Mononuclear cell (primary cell): ENCODE measurements around the gene AP5S1. TPM values are rescaled to one million over a fixed set of nuclear protein-coding genes. Genes with fewer than 3 reads are reported as not detected.

Experiments
- H3K27me3 ChIP-seq: 2 replicates; pipeline ENCODE4 v1.6.0; 2011; ENCODE audit warnings: low read length, control low read depth; ENCODE audit not compliant: insufficient read depth
- H3K4me1 ChIP-seq: 2 replicates; pipeline ENCODE4 v1.5.1; 2011; ENCODE audit warnings: mild to moderate bottlenecking, low read length, control low read depth; ENCODE audit not compliant: insufficient read depth
- H3K4me3 ChIP-seq: 2 replicates; pipeline ENCODE4 v1.5.1; 2011; ENCODE audit warnings: mild to moderate bottlenecking, low read length, moderate library complexity
- H3K9me3 ChIP-seq: 2 replicates; pipeline ENCODE4 v1.5.1; 2011; ENCODE audit warnings: low read depth, mild to moderate bottlenecking, control low read depth, low read length
- total RNA-seq: library from RNA; depleted of rRNA; stranded (reverse); fragments of >200 nt; gene quantifications from one replicate; pipeline ENCODE4 v1.2.3, GENCODE V29; 2012

Gene AP5S1
- total RNA-seq, 1 donor = 3.9 TPM

DNA sequence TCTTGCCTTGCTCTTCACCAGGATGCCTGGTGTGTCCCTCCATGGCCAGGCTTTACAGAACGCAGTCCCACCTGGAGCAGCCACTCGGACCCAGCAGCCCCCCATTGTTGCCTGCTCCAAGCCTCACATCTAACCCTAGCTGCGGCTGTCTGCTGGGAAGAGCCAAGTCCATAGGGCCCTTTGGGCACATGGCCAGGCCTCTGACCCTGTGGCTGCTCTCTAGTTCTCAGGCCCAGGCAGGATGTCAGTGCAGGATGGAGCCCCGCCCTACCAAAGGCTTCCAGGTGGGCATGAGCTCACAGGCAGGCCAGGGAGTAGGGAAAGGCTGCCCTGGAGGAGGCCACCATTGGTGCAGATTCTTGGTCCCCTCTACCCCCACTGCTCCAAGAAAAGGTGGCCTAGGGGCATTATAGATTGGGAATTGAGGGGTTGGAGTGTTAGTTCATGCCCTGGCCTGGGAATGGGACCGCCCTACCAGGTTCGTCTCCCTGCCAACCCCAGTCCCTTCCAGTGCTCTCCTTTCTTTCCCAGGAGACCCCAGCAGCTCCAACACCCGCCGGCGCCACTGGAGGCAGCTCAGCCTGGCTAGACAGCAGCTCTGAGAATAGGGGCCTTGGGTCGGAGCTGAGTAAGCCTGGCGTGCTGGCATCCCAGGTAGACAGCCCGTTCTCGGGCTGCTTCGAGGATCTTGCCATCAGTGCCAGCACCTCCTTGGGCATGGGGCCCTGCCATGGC is 45.0 kb downstream of the AP5S1 start:
- Histone ChIP-seq H3K4me3 (no peak overlapping the region), H3K4me1 (no peaks in the 10 kb centered on the region), H3K27me3 (no peaks in the 10 kb centered on the region), H3K9me3 (no peaks in the 10 kb centered on the region)

- Histone ChIP-seq H3K27me3 (no peaks in the 10 kb centered on the region), H3K4me3 (no peak overlapping the region), H3K9me3 (no peaks in the 10 kb centered on the region), H3K4me1 (no peaks in the 10 kb centered on the region)
Observed at GRCh38 chr20:3865887-3866407, 45.6 kb downstream of the AP5S1 start.

- H3K4me3 ChIP-seq = no peak overlapping the region
- H3K27me3 ChIP-seq = no peaks in the 10 kb centered on the region
- H3K4me1 ChIP-seq = no peaks in the 10 kb centered on the region
- H3K9me3 ChIP-seq = no peaks in the 10 kb centered on the region
Observed at GRCh38 chr20:3866464-3866863, 46.1 kb downstream of the AP5S1 start.

DNA sequence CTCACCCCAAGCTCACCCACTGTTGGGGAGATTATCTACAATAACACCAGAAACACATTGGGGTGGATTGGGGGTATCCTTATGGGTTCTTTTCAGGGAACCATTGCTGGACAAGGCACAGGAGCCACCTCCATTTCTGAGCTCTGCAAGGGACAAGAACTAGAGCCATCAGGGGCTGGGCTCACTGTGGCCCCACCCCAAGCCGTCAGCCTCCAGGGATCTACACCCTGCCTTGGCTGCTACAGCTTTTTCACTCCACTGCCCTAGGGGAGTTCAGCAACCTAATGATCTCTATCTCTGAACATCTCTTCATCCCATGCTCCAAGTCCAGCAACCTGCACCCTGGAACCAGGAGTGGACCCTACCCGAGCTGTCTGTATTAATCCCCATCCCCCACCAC is 47.5 kb downstream of the AP5S1 start:
- Histone ChIP-seq H3K4me1 (no peaks in the 10 kb centered on the region), H3K4me3 (no peak overlapping the region), H3K9me3 (no peaks in the 10 kb centered on the region), H3K27me3 (no peaks in the 10 kb centered on the region)

- Histone ChIP-seq H3K9me3 (no peaks in the 10 kb centered on the region), H3K4me3 (no peak overlapping the region), H3K4me1 (peaks cover 2% of the 10 kb centered on the region), H3K27me3 (no peaks in the 10 kb centered on the region)
Observed at GRCh38 chr20:3869839-3870634, 49.7 kb downstream of the AP5S1 start.

DNA sequence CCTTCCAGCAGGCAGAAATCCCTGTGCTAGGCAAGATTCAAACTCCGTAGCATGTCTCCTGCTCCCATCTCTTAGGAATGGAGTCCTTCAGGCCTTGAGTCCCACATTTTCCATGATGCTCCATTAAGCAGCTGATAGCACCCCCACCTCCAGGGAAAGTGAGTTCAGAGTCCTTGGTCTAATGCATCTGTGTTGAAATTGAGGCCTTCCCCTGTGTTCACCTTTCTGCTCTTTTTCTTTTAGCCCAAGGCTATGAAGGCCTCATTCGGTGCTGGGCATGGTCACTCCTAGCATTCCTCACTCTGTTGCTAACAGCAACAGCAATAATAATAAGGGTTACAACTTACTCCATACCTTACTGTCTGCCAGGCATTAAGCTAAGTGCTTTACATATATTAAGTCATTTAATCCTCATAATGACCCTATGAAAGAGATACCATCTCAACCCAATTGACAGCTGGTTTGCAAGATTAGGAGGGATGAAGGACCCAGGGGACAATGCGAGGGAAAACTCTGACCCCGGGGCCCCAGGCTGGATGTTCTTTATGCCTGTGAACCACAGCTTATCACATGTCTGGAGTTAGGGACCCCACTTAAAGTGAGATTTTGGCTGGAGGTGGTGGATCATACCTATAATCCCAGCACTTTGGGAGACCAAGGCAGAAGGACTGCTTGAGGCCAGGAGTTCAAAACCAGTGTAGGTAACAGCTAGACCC is 51.4 kb downstream of the AP5S1 start:
- Histone ChIP-seq H3K27me3 (no peaks in the 10 kb centered on the region), H3K4me3 (no peak overlapping the region), H3K9me3 (no peaks in the 10 kb centered on the region), H3K4me1 (peaks cover 9% of the 10 kb centered on the region)

DNA sequence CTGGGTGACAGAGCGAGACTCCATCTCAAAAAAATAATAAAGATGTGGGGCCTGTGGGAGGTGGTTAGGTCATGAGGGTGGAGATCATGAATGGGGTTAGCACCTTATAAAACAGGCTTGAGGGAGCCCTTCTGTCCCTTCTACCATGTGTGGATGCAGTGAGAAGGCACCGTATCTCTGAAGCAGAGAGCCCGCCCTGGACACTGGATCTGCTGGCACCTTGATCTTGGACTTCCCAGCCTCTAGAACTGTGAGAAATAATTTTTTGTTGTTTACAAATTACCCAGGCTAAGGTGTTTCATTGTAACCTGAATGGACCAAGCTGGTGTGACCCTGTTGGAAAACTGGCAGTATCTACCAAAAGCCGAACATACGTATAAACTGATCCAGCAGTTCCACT is 53.2 kb downstream of the AP5S1 start:
- no peaks in the 10 kb centered on the region for H3K9me3 ChIP-seq
- peaks cover 9% of the 10 kb centered on the region for H3K4me1 ChIP-seq
- H3K4me3 ChIP-seq = no peak overlapping the region

DNA sequence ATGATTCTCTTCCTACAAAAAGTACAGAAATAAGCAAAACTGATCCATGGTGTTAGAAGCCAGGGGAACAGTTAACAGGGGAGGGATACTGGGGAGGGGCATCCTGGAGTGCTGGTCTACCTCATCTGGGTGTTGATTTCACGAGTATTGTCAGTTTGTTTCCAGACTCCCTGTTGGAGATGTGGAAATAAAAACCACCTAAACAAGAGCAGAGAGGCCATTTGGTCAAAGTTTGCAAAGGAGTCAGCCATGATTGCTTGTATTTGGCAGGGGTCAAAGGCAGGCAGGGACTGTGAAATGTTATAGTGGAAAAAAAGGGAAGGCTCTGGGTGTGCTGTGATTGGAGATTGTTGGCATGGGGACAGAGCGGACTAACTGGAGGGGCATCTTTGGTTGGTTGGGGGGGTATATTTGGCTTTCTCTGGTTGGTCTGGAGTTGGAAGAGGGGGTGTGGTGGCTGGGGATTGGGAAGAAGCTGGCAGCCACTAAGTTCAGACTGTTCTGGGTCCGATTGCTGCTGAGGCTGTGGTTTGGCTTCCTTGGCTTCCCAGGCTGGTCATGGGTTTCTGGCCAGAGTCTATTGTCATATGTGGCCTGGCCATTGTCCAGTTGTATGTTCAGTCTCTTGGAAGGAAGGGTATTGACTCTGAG is 54.0 kb downstream of the AP5S1 start:
- H3K27me3 ChIP-seq = no peaks in the 10 kb centered on the region

More for the DNA sequence above, 53.2 kb downstream of the AP5S1 start:
- H3K27me3 ChIP-seq = no peaks in the 10 kb centered on the region

GRCh38 chr20:3875378-3875974 is 55.1 kb downstream of the AP5S1 start:
- Histone ChIP-seq H3K4me3 (no peak overlapping the region), H3K4me1 (peaks cover 9% of the 10 kb centered on the region), H3K27me3 (no peaks in the 10 kb centered on the region), H3K9me3 (no peaks in the 10 kb centered on the region)

More for the DNA sequence above, 54.0 kb downstream of the AP5S1 start:
- no peaks in the 10 kb centered on the region for H3K9me3 ChIP-seq
- peaks cover 9% of the 10 kb centered on the region for H3K4me1 ChIP-seq
- no peak overlapping the region for H3K4me3 ChIP-seq

GRCh38 chr20:3876000-3876399 is 55.7 kb downstream of the AP5S1 start:
- H3K27me3 ChIP-seq = no peaks in the 10 kb centered on the region
- H3K4me3 ChIP-seq = no peak overlapping the region
- H3K9me3 ChIP-seq = no peaks in the 10 kb centered on the region
- H3K4me1 ChIP-seq = peaks cover 9% of the 10 kb centered on the region

GRCh38 chr20:3876676-3877075 is 56.3 kb downstream of the AP5S1 start:
- no peaks in the 10 kb centered on the region for H3K27me3 ChIP-seq
- no peaks in the 10 kb centered on the region for H3K9me3 ChIP-seq
- H3K4me3 ChIP-seq = no peak overlapping the region
- H3K4me1 ChIP-seq = peaks cover 9% of the 10 kb centered on the region

Other genes with a start within 250 kb of the AP5S1 start
- not detected for gene GFRA4, start 157.1 kb upstream of the AP5S1 start, total RNA-seq
- gene ADAM33, start 138.5 kb upstream of the AP5S1 start, total RNA-seq = under 0.01 TPM
- 0.73 TPM for gene SIGLEC1, start 107.9 kb upstream of the AP5S1 start, total RNA-seq
- gene HSPA12B, start 87.9 kb upstream of the AP5S1 start, total RNA-seq = not detected
- 15.5 TPM for gene ADISSP, start 52.8 kb upstream of the AP5S1 start, total RNA-seq
- not detected for gene SPEF1, start 39.1 kb upstream of the AP5S1 start, total RNA-seq
- gene CENPB, start 33.8 kb upstream of the AP5S1 start, total RNA-seq = 45.5 TPM
- gene CDC25B, start 24.2 kb upstream of the AP5S1 start, total RNA-seq = 25.2 TPM
- 6.0 TPM for gene MAVS, start 26.3 kb downstream of the AP5S1 start, total RNA-seq
- 77.3 TPM for gene PANK2, start 68.8 kb downstream of the AP5S1 start, total RNA-seq
- gene RNF24, start 195.0 kb downstream of the AP5S1 start, total RNA-seq = 8.8 TPM